Right lobe of liver (tissue), 6 donors: ENCODE results near the gene ELAPOR1. TPM values are rescaled to one million over a fixed set of nuclear protein-coding genes. Genes with fewer than 3 reads are reported as not detected.

ENCODE experiments used
- ATAC-seq, 4 donors: fragments of 200-7000 bp; cut with Tn5 transposase; one replicate each; pipeline ENCODE4 v1.9.1; 2020; ENCODE audit warnings: mild to moderate bottlenecking in 4 of 4, moderate library complexity in 4 of 4
- DNase-seq, 3 donors: peaks; one replicate each; pipeline ENCODE4 v3.0.0-alpha.2; 2020
- H3K27ac ChIP-seq, 3 donors: fragments of 200-600 bp; one replicate each; pipeline ENCODE4 v1.8.0; 2022
- H3K27me3 ChIP-seq, 2 donors: fragments of 200-600 bp; one replicate each; pipeline ENCODE4 v1.8.0; 2022
- H3K36me3 ChIP-seq, 4 donors: fragments of 200-600 bp; sonication (generic) in 1 of 4; one replicate each; pipeline versions ENCODE4 v1.5.1 to v1.8.0; 2017 to 2022; ENCODE audit warnings: control low read depth in 1 of 4
- H3K4me1 ChIP-seq, 4 donors: fragments of 200-600 bp; sonication (generic) in 1 of 4; one replicate each; pipeline versions ENCODE4 v1.5.1 to v1.8.0; 2017 to 2022; ENCODE audit warnings: control low read depth in 1 of 4
- H3K4me3 ChIP-seq, 3 donors: fragments of 200-600 bp; one replicate each; pipeline ENCODE4 v1.8.0; 2022
- H3K9me3 ChIP-seq, 4 donors: fragments of 200-600 bp; sonication (generic) in 1 of 4; one replicate each; pipeline versions ENCODE4 v1.5.1 to v1.8.0; 2017 to 2022; ENCODE audit warnings: control low read depth in 1 of 4
- POLR2A ChIP-seq: fragments of 450-650 bp; IDR thresholded peaks from one replicate; pipeline ENCODE4 v1.6.1; 2017; ENCODE audit warnings: antibody characterized with exemption, mild to moderate bottlenecking
- WGBS: methylation state at CpG from one replicate; pipeline ENCODE4 v1.1.6; 2018; ENCODE audit warnings: low coverage, low lambda C conversion rate; ENCODE audit not compliant: insufficient coverage; ENCODE audit errors: missing lambda C conversion rate; 5-methylcytosine and 5-hydroxymethylcytosine counted together
- intact Hi-C, 2 donors: fragments of 100-400 bp; cut with DNase I; formaldehyde crosslinking; loops; one replicate each; pipeline versions ENCODE4 v1.11.2 to v1.14.1; 2022
- total RNA-seq, 6 experiments: library from RNA; depleted of rRNA in 2 of 6; stranded (reverse); fragments of >200 nt in 2 of 6; fragmentation: NEBNext Ultra II Directional in 3 of 6; extraction: Animal tissue kit (Norgen Biotek cat#: 25700) in 3 of 6; gene quantifications; one replicate each; pipeline versions ENCODE4 v1.1.0 to v1.2.4, GENCODE V29; 2016 to 2023
- TF ChIP-seq, protein P1 (sequence below), 4 donors: fragments of 200-600 bp in 3 of 4; fragments of 450-650 bp in 1 of 4; IDR thresholded peaks; one replicate each; pipeline versions ENCODE4 v1.5.1 to v1.8.0; 2016 to 2022; ENCODE audit warnings: antibody characterized with exemption in 4 of 4, mild to moderate bottlenecking in 2 of 4
- donor health status: DM: no; HTN: yes; CAD: no.
- donor health status: DM: no; HTN: no; CAD: no.
- donor health status: DM: no; HTN: no; CAD: no.
- donor health status: DM: no; HTN: yes; CAD: no.
- donor health status: DM: no; HTN: yes; CAD: no.

ELAPOR1 gene
- total RNA-seq, 6 experiments from 2014 or later = 0.16 to 1.2 (median 0.22) TPM

DNA sequence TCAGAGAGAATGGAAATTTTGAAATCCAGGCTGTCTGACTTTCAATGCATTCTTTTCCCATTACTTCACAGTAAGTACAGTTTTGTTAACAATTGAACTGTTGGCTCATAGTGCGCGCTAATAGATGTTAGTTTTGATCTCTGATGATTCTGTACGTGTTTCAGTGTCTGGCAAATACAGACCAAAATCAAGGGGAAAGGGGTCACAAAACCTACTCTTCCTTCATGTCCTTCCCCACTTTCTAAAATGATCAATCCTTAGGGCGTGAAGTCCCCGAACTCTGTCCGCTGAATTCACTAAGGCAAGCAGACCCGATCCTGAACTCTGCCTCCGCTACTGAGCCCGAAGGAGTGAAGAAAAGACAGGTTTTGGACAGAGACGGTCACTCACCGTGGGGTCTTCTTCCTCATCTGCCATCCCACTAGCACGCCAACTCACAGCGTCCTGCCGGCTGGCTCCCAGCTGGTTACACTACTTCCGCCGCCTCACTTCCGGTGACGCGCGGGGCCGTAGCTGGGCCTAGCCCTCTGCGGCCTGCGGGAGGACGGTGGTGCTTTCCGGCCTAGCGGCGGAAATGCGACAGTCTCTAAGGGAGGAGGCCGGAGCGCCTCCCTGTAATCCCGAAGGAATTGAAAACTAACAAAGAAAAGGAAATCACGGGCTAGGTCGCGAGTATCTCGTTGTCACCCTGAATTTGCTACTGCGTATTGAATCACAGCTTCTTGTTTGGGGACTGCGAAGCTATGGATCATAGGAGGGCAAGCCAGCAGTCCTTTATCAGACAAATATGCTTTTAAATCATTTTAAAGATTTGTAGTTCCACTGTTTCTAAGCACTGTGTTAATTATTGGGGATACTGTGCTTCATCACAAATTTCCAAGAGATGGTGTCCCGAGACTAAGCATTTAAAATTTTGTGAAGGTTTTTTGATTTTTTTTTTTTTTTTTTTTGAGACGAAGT lies 38.1 kb upstream of the ELAPOR1 start, which contains the start of gene TAF13:
Gene TAF13, minus strand, starts transcription at position 473 of the 960 bp plus-strand sequence. Its CDS starts 56 bp downstream, at position 417.
- intact Hi-C loops = no loop called here
- peak; percentile 100 for ATAC-seq
- no peaks in the 10 kb centered on the region for H3K36me3 ChIP-seq

DNA sequence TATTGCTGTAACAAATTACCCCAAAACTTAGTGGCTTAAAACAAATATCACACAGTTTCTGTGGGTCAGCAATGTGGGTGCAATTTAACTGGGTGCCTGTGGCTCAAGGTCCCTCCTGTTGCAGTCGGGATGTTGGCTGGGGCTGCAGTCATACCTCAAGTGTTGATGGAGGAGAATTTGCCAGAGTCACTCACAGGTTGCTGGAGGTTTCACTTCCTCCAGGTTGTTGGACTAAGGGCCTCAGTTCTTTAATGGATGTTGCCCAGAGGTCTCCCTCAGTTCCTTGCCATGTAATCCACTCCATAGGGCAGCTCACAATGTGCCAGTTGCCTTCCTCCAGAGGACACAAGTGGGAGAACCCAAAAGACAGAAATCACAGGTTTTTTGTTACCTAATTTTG lies 35.6 kb upstream of the ELAPOR1 start:
- WGBS = 60% methylated on average over 1 of the region's 1 CpG
- no peak overlapping the region for H3K4me3 ChIP-seq
- peaks cover 0 to 8% (median 6%) of the 10 kb centered on the region in 4 donors for H3K4me1 ChIP-seq
- ATAC-seq (no peak), DNase-seq (no peak)
- no peaks in the 10 kb centered on the region for H3K9me3 ChIP-seq
- H3K27ac ChIP-seq = no peak overlapping the region
- no peaks in the 10 kb centered on the region for H3K27me3 ChIP-seq
- H3K36me3 ChIP-seq = no peaks in the 10 kb centered on the region
- intact Hi-C loops = no loop called here
- no peak for TF ChIP-seq POLR2A
- TF ChIP-seq, protein P1, sequence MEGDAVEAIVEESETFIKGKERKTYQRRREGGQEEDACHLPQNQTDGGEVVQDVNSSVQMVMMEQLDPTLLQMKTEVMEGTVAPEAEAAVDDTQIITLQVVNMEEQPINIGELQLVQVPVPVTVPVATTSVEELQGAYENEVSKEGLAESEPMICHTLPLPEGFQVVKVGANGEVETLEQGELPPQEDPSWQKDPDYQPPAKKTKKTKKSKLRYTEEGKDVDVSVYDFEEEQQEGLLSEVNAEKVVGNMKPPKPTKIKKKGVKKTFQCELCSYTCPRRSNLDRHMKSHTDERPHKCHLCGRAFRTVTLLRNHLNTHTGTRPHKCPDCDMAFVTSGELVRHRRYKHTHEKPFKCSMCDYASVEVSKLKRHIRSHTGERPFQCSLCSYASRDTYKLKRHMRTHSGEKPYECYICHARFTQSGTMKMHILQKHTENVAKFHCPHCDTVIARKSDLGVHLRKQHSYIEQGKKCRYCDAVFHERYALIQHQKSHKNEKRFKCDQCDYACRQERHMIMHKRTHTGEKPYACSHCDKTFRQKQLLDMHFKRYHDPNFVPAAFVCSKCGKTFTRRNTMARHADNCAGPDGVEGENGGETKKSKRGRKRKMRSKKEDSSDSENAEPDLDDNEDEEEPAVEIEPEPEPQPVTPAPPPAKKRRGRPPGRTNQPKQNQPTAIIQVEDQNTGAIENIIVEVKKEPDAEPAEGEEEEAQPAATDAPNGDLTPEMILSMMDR (IDR thresholded peaks at IDR 0.05) = no peak

More for the DNA sequence above, 38.1 kb upstream of the ELAPOR1 start, which contains the start of gene TAF13:
- WGBS = 4% methylated on average over 35 of the region's 39 CpGs
- Histone ChIP-seq H3K9me3 (no peaks in the 10 kb centered on the region), H3K27me3 (no peaks in the 10 kb centered on the region), H3K27ac (peak within 1 kb of the TSS; percentile 87 to 92 (median 90)), H3K4me1 (peaks cover 0 to 8% (median 6%) of the 10 kb centered on the region in 4 donors), H3K4me3 (peak within 1 kb of the TSS; percentile 74 to 85 (median 77))
- TF ChIP-seq POLR2A = peak; percentile 96
- TF ChIP-seq, protein P1 (IDR thresholded peaks at IDR 0.05) = peak in 3 of 4 donors; percentile 21 to 48 (median 24)
- DNase-seq = peak; percentile 95 to 97 (median 96)

DNA sequence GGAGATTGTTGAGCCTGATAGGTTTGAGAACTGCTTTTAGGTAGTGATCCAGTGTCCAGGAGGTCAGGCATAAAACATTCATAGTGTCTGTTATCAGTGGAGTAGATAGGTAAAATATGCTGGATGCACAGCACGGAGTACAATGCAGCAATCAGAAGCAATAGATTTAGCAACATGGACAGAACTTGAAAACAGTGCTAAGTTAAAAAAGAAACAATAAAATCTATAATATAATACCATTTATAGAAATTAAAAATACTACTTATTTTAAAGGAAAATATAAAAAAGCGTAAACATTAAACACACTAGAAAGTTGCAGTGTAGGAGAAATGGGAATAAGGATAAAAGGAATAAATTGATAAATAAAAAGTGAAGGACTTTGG lies 34.7 kb upstream of the ELAPOR1 start:
- H3K4me1 ChIP-seq = peaks cover 0 to 8% (median 6%) of the 10 kb centered on the region in 4 donors
- no peak overlapping the region for H3K4me3 ChIP-seq
- 88% methylated on average over 2 of the region's 2 CpGs for whole genome bisulfite sequencing
- no peaks in the 10 kb centered on the region for H3K36me3 ChIP-seq
- no peak for ATAC-seq
- no peaks in the 10 kb centered on the region for H3K9me3 ChIP-seq
- DNase-seq = no peak
- no peaks in the 10 kb centered on the region for H3K27me3 ChIP-seq
- no peak overlapping the region for H3K27ac ChIP-seq
- intact Hi-C loops = no loop called here
- no peak for TF ChIP-seq POLR2A
- TF ChIP-seq, protein P1 (IDR thresholded peaks at IDR 0.05) = no peak

DNA sequence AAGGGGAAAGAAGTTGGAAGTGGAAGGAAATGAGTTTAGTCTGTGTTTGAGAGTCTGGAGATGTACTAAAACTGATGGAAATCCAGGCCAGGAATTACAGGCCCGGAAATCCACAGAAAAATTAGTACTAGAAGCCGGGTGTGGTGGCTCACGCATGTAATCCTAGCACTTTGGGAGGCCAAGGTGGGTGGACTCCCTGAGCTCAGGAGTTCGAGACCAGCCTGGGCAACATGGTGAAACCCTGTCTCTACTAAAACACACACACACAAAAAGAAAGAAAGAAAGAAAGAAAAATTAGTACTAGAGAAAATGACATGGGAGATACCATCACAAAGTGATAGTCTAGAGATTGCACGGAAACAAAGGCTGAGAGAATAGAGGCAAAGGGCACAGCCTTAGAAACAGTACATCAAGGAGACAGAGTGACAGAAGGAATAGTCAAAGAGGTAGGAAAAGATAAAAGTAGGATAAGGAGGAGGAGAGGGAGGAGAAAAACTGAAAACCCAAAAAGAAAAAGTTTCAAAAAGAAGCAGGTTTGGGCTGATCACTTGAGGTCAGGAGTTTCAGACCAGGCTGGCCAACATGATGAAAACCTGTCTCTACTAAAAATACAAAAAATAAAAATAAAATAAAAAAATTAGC lies 33.4 kb upstream of the ELAPOR1 start:
- H3K27me3 ChIP-seq = no peaks in the 10 kb centered on the region
- no peaks in the 10 kb centered on the region for H3K36me3 ChIP-seq
- no peak for TF ChIP-seq POLR2A
- TF ChIP-seq, protein P1 (IDR thresholded peaks at IDR 0.05) = no peak
- no peak overlapping the region for H3K4me3 ChIP-seq
- no peaks in the 10 kb centered on the region for H3K9me3 ChIP-seq
- DNase-seq = no peak
- ATAC-seq = no peak
- H3K4me1 ChIP-seq = no peaks in the 10 kb centered on the region
- WGBS = 64% methylated on average over 4 of the region's 5 CpGs
- intact Hi-C loops = no loop called here
- H3K27ac ChIP-seq = peak overlapping the region in 2 of 3 donors; percentile 40 to 54
